Endothelial cell of umbilical vein (primary cell): ENCODE measurements around the gene SFTA2. TPM values are rescaled to one million over a fixed set of nuclear protein-coding genes. Genes with fewer than 3 reads are reported as not detected.

Experiments used
- BruUV-seq: library from RNA; stranded (reverse); fragments of 400-500 nt; replicated peaks from 2 replicates; lab custom pipeline; 2021; lab: Mats Ljungman, UMichigan
- CTCF ChIA-PET: fragments of 300-600, 350-600 bp; sonication (Branson Sonifier 250); formaldehyde crosslinking; loops from one replicate; lab custom pipeline; 2021; ENCODE audit warnings: antibody characterized with exemption, inconsistent platforms; lab: Charles Lee
- POLR2A ChIA-PET: fragments of 300-600, 350-600 bp; sonication (Branson Sonifier 250); formaldehyde crosslinking; loops from one replicate; lab custom pipeline; 2021; ENCODE audit warnings: antibody characterized with exemption, inconsistent platforms; lab: Charles Lee
- DNase-seq: peaks from one replicate; pipeline ENCODE4 v3.0.0-alpha.2; 2011; ENCODE audit warnings: low read depth, low spot score
- FAIRE-seq: peaks from 2 replicates; lab custom pipeline; 2011; peaks lifted over from hg19 to GRCh38; lab: Jason Lieb, UNC
- H2AFZ ChIP-seq: 2 replicates; pipeline ENCODE4 v1.6.0; 2012; ENCODE audit warnings: low read depth, low read length, control low read depth, inconsistent platforms
- H3K27ac ChIP-seq: 2 replicates; pipeline ENCODE4 v1.5.1; 2011; ENCODE audit warnings: low read depth, mild to moderate bottlenecking, control low read depth, low read length, moderate library complexity; ENCODE audit not compliant: insufficient read depth
- H3K27me3 ChIP-seq, 2 experiments: 2 replicates each; pipeline versions ENCODE4 v1.6.0 to v1.6.1; 2011; ENCODE audit warnings: low read length in 2 of 2, mixed read lengths in 1 of 2; ENCODE audit not compliant: control insufficient read depth in 2 of 2, insufficient read depth in 2 of 2
- H3K36me3 ChIP-seq, 2 experiments: 2 replicates in 1 of 2; 3 replicates in 1 of 2; pipeline ENCODE4 v1.5.1; 2011; ENCODE audit warnings: low read length in 2 of 2, mild to moderate bottlenecking in 1 of 2, moderate library complexity in 1 of 2; ENCODE audit not compliant: control insufficient read depth in 2 of 2, insufficient read depth in 2 of 2; ENCODE audit errors: extremely low read depth in 1 of 2
- H3K4me1 ChIP-seq: 3 replicates; pipeline ENCODE4 v1.5.1; 2011; ENCODE audit warnings: mild to moderate bottlenecking, low read length; ENCODE audit not compliant: control insufficient read depth, insufficient read depth; ENCODE audit errors: extremely low read depth
- H3K4me2 ChIP-seq: 2 replicates; pipeline ENCODE4 v1.6.1; 2011; ENCODE audit warnings: low read length, control low read depth, mixed read lengths; ENCODE audit not compliant: insufficient read depth
- H3K4me3 ChIP-seq, 3 experiments: fragments of 200-600 bp in 1 of 3; sonication (generic), shearing (Covaris generic) in 1 of 3; replicated peaks in 1 of 3; 2 replicates each; pipeline ENCODE4 v1.5.1; 2011 to 2016; ENCODE audit warnings: control low read depth in 3 of 3, low read length in 3 of 3, mild to moderate bottlenecking in 2 of 3, inconsistent platforms in 1 of 3, low read depth in 1 of 3, moderate library complexity in 1 of 3; ENCODE audit not compliant: insufficient read depth in 1 of 3
- H3K79me2 ChIP-seq: 2 replicates; pipeline ENCODE4 v1.6.0; 2012; ENCODE audit warnings: low read length, inconsistent platforms; ENCODE audit not compliant: control insufficient read depth, insufficient read depth
- H3K9ac ChIP-seq: replicated peaks from 2 replicates; pipeline ENCODE3; 2011; ENCODE audit warnings: low read length, control low read depth; ENCODE audit not compliant: insufficient read depth; ENCODE audit errors: extremely low read depth
- H3K9me1 ChIP-seq: replicated peaks from 3 replicates; pipeline ENCODE4 v1.6.0; 2011; ENCODE audit warnings: mild to moderate bottlenecking, low read length; ENCODE audit not compliant: control insufficient read depth, insufficient read depth; ENCODE audit errors: extremely low read depth
- H3K9me3 ChIP-seq: replicated peaks from 2 replicates; pipeline ENCODE4 v1.5.1; 2012; ENCODE audit warnings: low read length, inconsistent platforms; ENCODE audit not compliant: control insufficient read depth, insufficient read depth
- H4K20me1 ChIP-seq: replicated peaks from 2 replicates; pipeline ENCODE3; 2011; ENCODE audit warnings: mild to moderate bottlenecking, low read length; ENCODE audit not compliant: control insufficient read depth, insufficient read depth; ENCODE audit errors: extremely low read depth
- CTCF ChIP-seq, 2 donors: IDR thresholded peaks; 1 replicate in 1 of 2; 2 replicates in 1 of 2; pipeline ENCODE4 v1.5.1; 2011; ENCODE audit warnings: low read length in 2 of 2, mild to moderate bottlenecking in 2 of 2, moderate library complexity in 2 of 2, control low read depth in 1 of 2, inconsistent platforms in 1 of 2, low read depth in 1 of 2; ENCODE audit not compliant: insufficient read depth in 1 of 2; ENCODE audit errors: extremely low read depth in 1 of 2
- EZH2 ChIP-seq: IDR thresholded peaks from 2 replicates; pipeline ENCODE4 v1.6.1; 2012; ENCODE audit warnings: borderline replicate concordance, low read depth, mild to moderate bottlenecking, moderate library complexity, low read length, inconsistent platforms; ENCODE audit not compliant: severe bottlenecking
- FOS ChIP-seq: IDR thresholded peaks from 2 replicates; pipeline ENCODE4 v1.6.1; 2011; ENCODE audit warnings: mild to moderate bottlenecking, low read length, moderate library complexity, borderline replicate concordance; ENCODE audit not compliant: insufficient read depth
- GATA2 ChIP-seq: IDR thresholded peaks from 2 replicates; pipeline ENCODE4 v1.7.0; 2011; ENCODE audit warnings: low read depth, mild to moderate bottlenecking, moderate library complexity, mixed read lengths, low read length; ENCODE audit not compliant: insufficient read length, insufficient read depth
- JUN ChIP-seq: IDR thresholded peaks from 2 replicates; pipeline ENCODE4 v1.6.1; 2011; ENCODE audit warnings: borderline replicate concordance, low read depth; ENCODE audit not compliant: insufficient read length, insufficient read depth
- MYC ChIP-seq: IDR thresholded peaks from one replicate; pipeline ENCODE4 v1.6.1; 2011; ENCODE audit warnings: mild to moderate bottlenecking, low read depth, low read length
- POLR2A ChIP-seq: IDR thresholded peaks from 2 replicates; pipeline ENCODE4 v1.6.1; 2012; ENCODE audit warnings: low read depth, mild to moderate bottlenecking, control low read depth, low read length
- POLR2AphosphoS5 ChIP-seq: IDR thresholded peaks from 2 replicates; pipeline ENCODE4 v1.6.1; 2012; ENCODE audit warnings: low read depth, mild to moderate bottlenecking, control low read depth, low read length, moderate library complexity; ENCODE audit not compliant: insufficient read depth
- dilution Hi-C: fragments of 300-500 bp; cut with MboI; formaldehyde crosslinking; loops from one replicate; pipeline ENCODE4 v1.15.0; 2019; ENCODE audit warnings: low sequenced_read_pairs; ENCODE audit not compliant: extremely low pct_ligation_motif_present
- intact Hi-C: fragments of 100-400 bp; cut with micrococcal nuclease; formaldehyde crosslinking; loops from one replicate; pipeline ENCODE4 v1.10.0; 2022
- polyA plus RNA-seq, 4 experiments: library from polyadenylated mRNA; depleted of rRNA in 3 of 4; stranded (reverse) in 3 of 4; unstranded in 1 of 4; fragments of >200 nt; gene quantifications; 2 replicates each; pipeline versions ENCODE4 v1.2.1 to v1.2.3, GENCODE V29; 2011 to 2012; ENCODE audit warnings: missing spikeins in 1 of 4
- total RNA-seq: library from RNA; stranded (reverse); gene quantifications from 2 replicates; pipeline ENCODE4 v1.2.3, GENCODE V29; 2021
- TF ChIP-seq, protein P1 (sequence below): IDR thresholded peaks from 2 replicates; pipeline ENCODE4 v1.6.1; 2011; ENCODE audit not compliant: insufficient read depth, insufficient read length

Gene SFTA2
- total and polyA plus RNA-seq, 2 donors (not counting 3 experiments of a cell fraction or from before 2014, with no cell fraction given) = not detected

- H4K20me1 ChIP-seq = no peaks in the 10 kb centered on the region
- DNase-seq (no peak), FAIRE-seq (no peak)
- no peaks in the 10 kb centered on the region for H3K36me3 ChIP-seq
- no peak overlapping the region for H3K4me2 ChIP-seq
- BruUV-seq = no TSS peak
- H3K9ac ChIP-seq = no peak overlapping the region
- POLR2A ChIA-PET = no interaction called here
- no peak overlapping the region for H3K4me3 ChIP-seq
- H2AFZ ChIP-seq = no peak overlapping the region
- peaks cover 0 to 9% of the 10 kb centered on the region in 2 experiments for H3K27me3 ChIP-seq
- CTCF ChIA-PET = interaction anchor here (1.1 to 1.5 kb wide), 2 partner anchors 23 to 117 kb away, joined by 3 to 4 read pairs; no protein-coding TSS in a partner anchor
- TF ChIP-seq EZH2 (no peak), JUN (no peak), POLR2A (no peak), MYC (no peak), GATA2 (no peak), CTCF (IDR thresholded peaks at IDR 0.05; ENCODE audit: extremely low read depth in 1 of 2, insufficient read depth in 1 of 2, low read depth in 1 of 2, low read length in 2 of 2) (no peak), POLR2AphosphoS5 (no peak), FOS (no peak)
- TF ChIP-seq, protein P1, sequence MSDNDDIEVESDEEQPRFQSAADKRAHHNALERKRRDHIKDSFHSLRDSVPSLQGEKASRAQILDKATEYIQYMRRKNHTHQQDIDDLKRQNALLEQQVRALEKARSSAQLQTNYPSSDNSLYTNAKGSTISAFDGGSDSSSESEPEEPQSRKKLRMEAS = no peak
- H3K9me3 ChIP-seq = no peaks in the 10 kb centered on the region
- intact Hi-C loops (no loop called here), dilution Hi-C loops (no loop called here)
- H3K4me1 ChIP-seq = no peaks in the 10 kb centered on the region
- H3K27ac ChIP-seq = no peak overlapping the region
- H3K9me1 ChIP-seq = no peaks in the 10 kb centered on the region
- H3K79me2 ChIP-seq = no peaks in the 10 kb centered on the region
These were observed 6.8 kb upstream of the SFTA2 start for GRCh38 chr6:30938730-30939129.
